Measurements from ENCODE around the gene TRABD2B. TPM values are rescaled to one million over a fixed set of nuclear protein-coding genes. Genes with fewer than 3 reads are reported as not detected.

TRABD2B gene
- total RNA-seq, 2 experiments from 2014 or later, result not detected

- Mint-ChIP-seq H3K4me3 (no peak overlapping the region), H3K4me1 (no peaks in the 10 kb centered on the region), H3K9me3 (no peaks in the 10 kb centered on the region), H3K27me3 (no peaks in the 10 kb centered on the region), H3K27ac (no peak overlapping the region), H3K36me3 (no peaks in the 10 kb centered on the region)
- DNase-seq, result no peak
Measured at GRCh38 chr1:47776667-47777131, 220.5 kb downstream of the TRABD2B start.

- H3K9me3 Mint-ChIP-seq, result no peaks in the 10 kb centered on the region
- no peak for DNase-seq
- no peak overlapping the region for H3K27ac Mint-ChIP-seq
- no peaks in the 10 kb centered on the region for H3K27me3 Mint-ChIP-seq
- no peak overlapping the region for H3K4me3 Mint-ChIP-seq
- H3K4me1 Mint-ChIP-seq, result no peaks in the 10 kb centered on the region
- H3K36me3 Mint-ChIP-seq, result no peaks in the 10 kb centered on the region
Measured at GRCh38 chr1:47774986-47775834, 222.0 kb downstream of the TRABD2B start.

GRCh38 chr1:47772960-47773682 lies 224.1 kb downstream of the TRABD2B start:
- Mint-ChIP-seq H3K36me3 (no peaks in the 10 kb centered on the region), H3K9me3 (no peaks in the 10 kb centered on the region), H3K27me3 (no peaks in the 10 kb centered on the region), H3K4me1 (no peaks in the 10 kb centered on the region), H3K4me3 (no peak overlapping the region), H3K27ac (no peak overlapping the region)
- no peak for DNase-seq

GRCh38 chr1:47772281-47772680 lies 224.9 kb downstream of the TRABD2B start:
- no peak overlapping the region for H3K27ac Mint-ChIP-seq
- no peak for DNase-seq
- no peaks in the 10 kb centered on the region for H3K27me3 Mint-ChIP-seq
- no peaks in the 10 kb centered on the region for H3K9me3 Mint-ChIP-seq
- no peak overlapping the region for H3K4me3 Mint-ChIP-seq
- H3K36me3 Mint-ChIP-seq, result no peaks in the 10 kb centered on the region
- no peaks in the 10 kb centered on the region for H3K4me1 Mint-ChIP-seq

- no peaks in the 10 kb centered on the region for H3K36me3 Mint-ChIP-seq
- H3K27ac Mint-ChIP-seq, result no peak overlapping the region
- no peaks in the 10 kb centered on the region for H3K27me3 Mint-ChIP-seq
- H3K4me3 Mint-ChIP-seq, result no peak overlapping the region
- no peaks in the 10 kb centered on the region for H3K9me3 Mint-ChIP-seq
- no peak for DNase-seq
- H3K4me1 Mint-ChIP-seq, result no peaks in the 10 kb centered on the region
Measured at GRCh38 chr1:47771751-47772150, 225.4 kb downstream of the TRABD2B start.

GRCh38 chr1:47769983-47770382 lies 227.2 kb downstream of the TRABD2B start:
- Mint-ChIP-seq H3K27me3 (no peaks in the 10 kb centered on the region), H3K36me3 (no peaks in the 10 kb centered on the region), H3K4me3 (no peak overlapping the region), H3K4me1 (no peaks in the 10 kb centered on the region), H3K27ac (no peak overlapping the region), H3K9me3 (no peaks in the 10 kb centered on the region)
- DNase-seq, result no peak

- Mint-ChIP-seq H3K4me3 (no peak overlapping the region), H3K27me3 (no peaks in the 10 kb centered on the region), H3K27ac (no peak overlapping the region), H3K4me1 (no peaks in the 10 kb centered on the region), H3K9me3 (no peaks in the 10 kb centered on the region), H3K36me3 (no peaks in the 10 kb centered on the region)
- DNase-seq, result no peak
Measured at GRCh38 chr1:47769295-47769694, 227.9 kb downstream of the TRABD2B start.

- Mint-ChIP-seq H3K27me3 (no peaks in the 10 kb centered on the region), H3K9me3 (no peaks in the 10 kb centered on the region), H3K4me1 (no peaks in the 10 kb centered on the region), H3K36me3 (no peaks in the 10 kb centered on the region), H3K27ac (no peak overlapping the region), H3K4me3 (no peak overlapping the region)
- DNase-seq, result no peak
Measured at GRCh38 chr1:47767741-47768100, 229.5 kb downstream of the TRABD2B start.

- no peak for DNase-seq
- no peak overlapping the region for H3K4me3 Mint-ChIP-seq
- no peaks in the 10 kb centered on the region for H3K36me3 Mint-ChIP-seq
- no peak overlapping the region for H3K27ac Mint-ChIP-seq
- no peaks in the 10 kb centered on the region for H3K9me3 Mint-ChIP-seq
- no peaks in the 10 kb centered on the region for H3K4me1 Mint-ChIP-seq
- no peaks in the 10 kb centered on the region for H3K27me3 Mint-ChIP-seq
Measured at GRCh38 chr1:47766832-47767740, 230.1 kb downstream of the TRABD2B start.

- Mint-ChIP-seq H3K36me3 (no peaks in the 10 kb centered on the region), H3K27ac (no peak overlapping the region), H3K27me3 (no peaks in the 10 kb centered on the region), H3K4me1 (no peaks in the 10 kb centered on the region), H3K9me3 (no peaks in the 10 kb centered on the region), H3K4me3 (no peak overlapping the region)
- no peak for DNase-seq
Measured at GRCh38 chr1:47765742-47766485, 231.3 kb downstream of the TRABD2B start.

- H3K4me1 Mint-ChIP-seq, result no peaks in the 10 kb centered on the region
- no peaks in the 10 kb centered on the region for H3K36me3 Mint-ChIP-seq
- no peak overlapping the region for H3K4me3 Mint-ChIP-seq
- no peaks in the 10 kb centered on the region for H3K9me3 Mint-ChIP-seq
- no peak overlapping the region for H3K27ac Mint-ChIP-seq
- H3K27me3 Mint-ChIP-seq, result no peaks in the 10 kb centered on the region
- no peak for DNase-seq
Measured at GRCh38 chr1:47765236-47765635, 231.9 kb downstream of the TRABD2B start.

- Mint-ChIP-seq H3K9me3 (no peaks in the 10 kb centered on the region), H3K27me3 (peaks cover 4% of the 10 kb centered on the region), H3K4me3 (no peak overlapping the region), H3K36me3 (no peaks in the 10 kb centered on the region), H3K27ac (no peak overlapping the region), H3K4me1 (no peaks in the 10 kb centered on the region)
- no peak for DNase-seq
Measured at GRCh38 chr1:47764461-47765046, 232.6 kb downstream of the TRABD2B start.

- Mint-ChIP-seq H3K4me1 (no peaks in the 10 kb centered on the region), H3K4me3 (no peak overlapping the region), H3K9me3 (no peaks in the 10 kb centered on the region), H3K36me3 (no peaks in the 10 kb centered on the region), H3K27ac (no peak overlapping the region), H3K27me3 (peaks cover 4% of the 10 kb centered on the region)
- no peak for DNase-seq
Measured at GRCh38 chr1:47763591-47764171, 233.5 kb downstream of the TRABD2B start.

GRCh38 chr1:47761974-47762373 lies 235.2 kb downstream of the TRABD2B start:
- no peak overlapping the region for H3K4me3 Mint-ChIP-seq
- H3K27ac Mint-ChIP-seq, result no peak overlapping the region
- H3K4me1 Mint-ChIP-seq, result no peaks in the 10 kb centered on the region
- H3K36me3 Mint-ChIP-seq, result no peaks in the 10 kb centered on the region
- no peaks in the 10 kb centered on the region for H3K9me3 Mint-ChIP-seq
- H3K27me3 Mint-ChIP-seq, result peaks cover 9% of the 10 kb centered on the region
- DNase-seq, result no peak

All from activated naive CD8-positive, alpha-beta T cell treated with anti-CD3 and anti-CD28 coated beads for 36 hours (primary cell).